HEK293 (cell line): ENCODE results near the gene DPY19L3.

Experiments
- GFI1B ChIP-seq: fragments of 450-650 bp; formaldehyde crosslinking; IDR thresholded peaks from 2 replicates; pipeline ENCODE4 v1.5.1; 2016; ENCODE audit warnings: missing biosample characterization, missing genetic modification characterization
- INSM2 ChIP-seq: fragments of 450-650 bp; formaldehyde crosslinking; IDR thresholded peaks from 2 replicates; pipeline ENCODE4 v1.5.1; 2016; ENCODE audit warnings: missing biosample characterization, missing genetic modification characterization
- SALL2 ChIP-seq: fragments of 450-650 bp; formaldehyde crosslinking; IDR thresholded peaks from 2 replicates; pipeline ENCODE4 v1.5.0; 2017; ENCODE audit warnings: missing biosample characterization, mild to moderate bottlenecking, missing genetic modification characterization, borderline replicate concordance
- SP3 ChIP-seq: fragments of 450-650 bp; formaldehyde crosslinking; IDR thresholded peaks from 2 replicates; pipeline ENCODE4 v1.5.1; 2016; ENCODE audit warnings: missing biosample characterization, missing genetic modification characterization
- ZBTB7A ChIP-seq: fragments of 450-650 bp; formaldehyde crosslinking; IDR thresholded peaks from 2 replicates; pipeline ENCODE4 v1.5.1; 2016; ENCODE audit warnings: low read depth, missing biosample characterization, missing genetic modification characterization
- ZEB2 ChIP-seq: fragments of 450-650 bp; formaldehyde crosslinking; IDR thresholded peaks from 2 replicates; pipeline ENCODE4 v1.5.1; 2016; ENCODE audit warnings: missing biosample characterization, missing genetic modification characterization
- ZNF23 ChIP-seq: fragments of 450-650 bp; formaldehyde crosslinking; IDR thresholded peaks from 2 replicates; pipeline ENCODE4 v1.5.1; 2016; ENCODE audit warnings: missing biosample characterization, missing genetic modification characterization, borderline replicate concordance
- ZNF266 ChIP-seq: fragments of 450-650 bp; formaldehyde crosslinking; IDR thresholded peaks from 2 replicates; pipeline ENCODE4 v1.5.1; 2016; ENCODE audit warnings: missing biosample characterization, missing genetic modification characterization, low read depth
- ZNF292 ChIP-seq: fragments of 450-650 bp; formaldehyde crosslinking; IDR thresholded peaks from 2 replicates; pipeline ENCODE4 v1.5.1; 2016; ENCODE audit warnings: low read depth, missing biosample characterization, missing genetic modification characterization, borderline replicate concordance
- ZNF501 ChIP-seq: fragments of 450-650 bp; formaldehyde crosslinking; IDR thresholded peaks from 2 replicates; pipeline ENCODE4 v1.5.1; 2016; ENCODE audit warnings: missing biosample characterization, missing genetic modification characterization
- ZNF785 ChIP-seq: fragments of 450-650 bp; formaldehyde crosslinking; IDR thresholded peaks from 2 replicates; pipeline ENCODE4 v1.5.1; 2016; ENCODE audit warnings: missing biosample characterization, missing genetic modification characterization
- TF ChIP-seq, protein P1 (sequence below): fragments of 450-650 bp; formaldehyde crosslinking; IDR thresholded peaks from 2 replicates; pipeline ENCODE4 v1.5.1; 2016; ENCODE audit warnings: missing biosample characterization, missing genetic modification characterization

- no peak; the same call in 1 of the 2 replicates for TF ChIP-seq GFI1B (tag by site-specific recombination)
- no peak for TF ChIP-seq ZNF292 (tag by site-specific recombination)
- TF ChIP-seq, protein P1, sequence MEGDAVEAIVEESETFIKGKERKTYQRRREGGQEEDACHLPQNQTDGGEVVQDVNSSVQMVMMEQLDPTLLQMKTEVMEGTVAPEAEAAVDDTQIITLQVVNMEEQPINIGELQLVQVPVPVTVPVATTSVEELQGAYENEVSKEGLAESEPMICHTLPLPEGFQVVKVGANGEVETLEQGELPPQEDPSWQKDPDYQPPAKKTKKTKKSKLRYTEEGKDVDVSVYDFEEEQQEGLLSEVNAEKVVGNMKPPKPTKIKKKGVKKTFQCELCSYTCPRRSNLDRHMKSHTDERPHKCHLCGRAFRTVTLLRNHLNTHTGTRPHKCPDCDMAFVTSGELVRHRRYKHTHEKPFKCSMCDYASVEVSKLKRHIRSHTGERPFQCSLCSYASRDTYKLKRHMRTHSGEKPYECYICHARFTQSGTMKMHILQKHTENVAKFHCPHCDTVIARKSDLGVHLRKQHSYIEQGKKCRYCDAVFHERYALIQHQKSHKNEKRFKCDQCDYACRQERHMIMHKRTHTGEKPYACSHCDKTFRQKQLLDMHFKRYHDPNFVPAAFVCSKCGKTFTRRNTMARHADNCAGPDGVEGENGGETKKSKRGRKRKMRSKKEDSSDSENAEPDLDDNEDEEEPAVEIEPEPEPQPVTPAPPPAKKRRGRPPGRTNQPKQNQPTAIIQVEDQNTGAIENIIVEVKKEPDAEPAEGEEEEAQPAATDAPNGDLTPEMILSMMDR (tag by site-specific recombination) = no peak
- TF ChIP-seq ZNF501 = no peak
- TF ChIP-seq SP3 = no peak
- TF ChIP-seq INSM2 (tag by site-specific recombination) = 0 out of 2 replicates have a peak, but pooled peaks have one; percentile 11
- no peak for TF ChIP-seq SALL2 (tag by site-specific recombination)
- no peak for TF ChIP-seq ZEB2 (tag by site-specific recombination)
- no peak for TF ChIP-seq ZNF785 (tag by site-specific recombination)
- no peak for TF ChIP-seq ZNF266
- TF ChIP-seq ZNF23 (tag by site-specific recombination) = 0 out of 2 replicates have a peak, but pooled peaks have one; percentile 5
- TF ChIP-seq ZBTB7A (tag by site-specific recombination) = no peak
Measured at GRCh38 chr19:32404933-32405430, 588 bp upstream of the DPY19L3 start.
